A549 (cell line): Measurements from ENCODE around the gene GUCA1A. TPM values are rescaled to one million over a fixed set of nuclear protein-coding genes. Genes with fewer than 3 reads are reported as not detected.

Experiments
- ATAC-seq, 2 experiments: fragments of 200-7000 bp in 1 of 2; fragments of >200 bp in 1 of 2; cut with Nextera tagmentation in 1 of 2; cut with Tn5 transposase in 1 of 2; 3 replicates each; pipeline versions ENCODE4 v1.8.0 to v1.9.1; 2018 to 2020; ENCODE audit warnings: mild to moderate bottlenecking in 1 of 2, moderate library complexity in 1 of 2
- CTCF ChIA-PET: fragments of 300-600 bp; sonication (Branson Sonifier 250); formaldehyde crosslinking; extraction: SDS; loops from one replicate; lab custom pipeline; 2021; ENCODE audit warnings: antibody characterized with exemption, inconsistent platforms; lab: Yijun Ruan, JAX
- POLR2A ChIA-PET: fragments of 350-600 bp; formaldehyde crosslinking; extraction: SDS; loops from one replicate; lab custom pipeline; 2021; ENCODE audit warnings: antibody characterized with exemption, inconsistent platforms; lab: Yijun Ruan, JAX
- DNase-seq, 2 experiments: peaks; one replicate each; pipeline versions ENCODE4 v3.0.0 to v3.0.0-alpha.2; 2011 to 2016; ENCODE audit warnings: low read depth in 1 of 2, low spot score in 1 of 2
- FAIRE-seq: peaks from 2 replicates; lab custom pipeline; 2011; peaks lifted over from hg19 to GRCh38; lab: Jason Lieb, UNC
- H3K27ac ChIP-seq, 2 experiments: fragments of >200 bp; sonication (Bioruptor Twin); formaldehyde crosslinking; 3 replicates each; pipeline ENCODE4 v1.5.1; 2016 to 2017
- H3K4me1 ChIP-seq: fragments of >200 bp; sonication (Bioruptor Twin); formaldehyde crosslinking; 3 replicates; pipeline ENCODE4 v1.6.1; 2016
- H3K4me2 ChIP-seq: fragments of >200 bp; sonication (Bioruptor Twin); formaldehyde crosslinking; 3 replicates; pipeline ENCODE4 v1.6.1; 2016
- H3K4me3 ChIP-seq: fragments of >200 bp; sonication (Bioruptor Twin); formaldehyde crosslinking; 3 replicates; pipeline ENCODE4 v1.5.1; 2016
- H3K9me3 ChIP-seq: fragments of >200 bp; sonication (Bioruptor Twin); formaldehyde crosslinking; 3 replicates; pipeline ENCODE4 v1.6.1; 2016
- BHLHE40 ChIP-seq: IDR thresholded peaks from 2 replicates; pipeline ENCODE4 v1.6.1; 2012; ENCODE audit warnings: low read depth, low read length, inconsistent platforms
- CHD4 ChIP-seq: fragments of 200-600 bp; sonication (generic); IDR thresholded peaks from 2 replicates; pipeline ENCODE4 v1.6.1; 2016; ENCODE audit warnings: antibody characterized with exemption, mild to moderate bottlenecking, borderline replicate concordance
- EHF ChIP-seq: fragments of 250-450 bp; sonication (Bioruptor Pico); IDR thresholded peaks from 2 replicates; pipeline ENCODE4 v1.5.0; 2020; ENCODE audit warnings: mild to moderate bottlenecking
- EHMT2 ChIP-seq: fragments of 200-600 bp; sonication (generic); IDR thresholded peaks from 2 replicates; pipeline ENCODE4 v1.6.1; 2016; ENCODE audit warnings: antibody characterized with exemption, low read depth, mild to moderate bottlenecking, moderate library complexity
- FOXS1 ChIP-seq: fragments of 250-450 bp; sonication (Bioruptor Pico); IDR thresholded peaks from 2 replicates; pipeline ENCODE4 v1.5.0; 2020; ENCODE audit warnings: mild to moderate bottlenecking, moderate library complexity
- HDAC2 ChIP-seq: fragments of 200-600 bp; sonication (generic); IDR thresholded peaks from 2 replicates; pipeline ENCODE4 v1.6.1; 2016
- HMGXB4 ChIP-seq: fragments of 250-450 bp; sonication (Bioruptor Pico); IDR thresholded peaks from 2 replicates; pipeline ENCODE4 v1.5.0; 2021; ENCODE audit warnings: mild to moderate bottlenecking, moderate library complexity, borderline replicate concordance
- HOXA7 ChIP-seq: fragments of 250-450 bp; sonication (Bioruptor Pico); IDR thresholded peaks from 2 replicates; pipeline ENCODE4 v1.5.0; 2020; ENCODE audit warnings: mild to moderate bottlenecking, moderate library complexity
- JUNB ChIP-seq: fragments of >200 bp; sonication (Bioruptor Twin); formaldehyde crosslinking; IDR thresholded peaks from 2 replicates; pipeline ENCODE4 v1.6.1; 2016
- MAFK ChIP-seq: fragments of 450-650 bp; IDR thresholded peaks from 2 replicates; pipeline ENCODE4 v1.6.1; 2014; ENCODE audit not compliant: partially characterized antibody
- MAZ ChIP-seq: fragments of 150-350 bp; IDR thresholded peaks from 2 replicates; pipeline ENCODE4 v1.6.1; 2014; ENCODE audit warnings: antibody characterized with exemption, low read depth, low read length, borderline replicate concordance
- MYC ChIP-seq: IDR thresholded peaks from 2 replicates; pipeline ENCODE4 v1.6.1; 2012; ENCODE audit warnings: mild to moderate bottlenecking, inconsistent platforms, low read length, improper control_type of control experiment, borderline replicate concordance
- NFE2L2 ChIP-seq: fragments of 150-350 bp; conservative IDR thresholded peaks from 2 replicates; pipeline ENCODE4 v1.6.1; 2014; ENCODE audit warnings: low read length
- NPAS2 ChIP-seq: fragments of 250-450 bp; sonication (Bioruptor Pico); IDR thresholded peaks from 2 replicates; pipeline ENCODE4 v1.8.0; 2022; ENCODE audit warnings: mild to moderate bottlenecking, moderate library complexity, borderline replicate concordance
- PHF8 ChIP-seq: fragments of 200-600 bp; sonication (generic); IDR thresholded peaks from 2 replicates; pipeline ENCODE4 v1.6.1; 2016; ENCODE audit warnings: low read depth, mild to moderate bottlenecking, antibody characterized with exemption, moderate library complexity, borderline replicate concordance
- POLR2A ChIP-seq: IDR thresholded peaks from 2 replicates; pipeline ENCODE4 v1.6.1; 2012; ENCODE audit warnings: mild to moderate bottlenecking, low read length
- REST ChIP-seq: fragments of 200-600 bp; sonication (generic); IDR thresholded peaks from 2 replicates; pipeline ENCODE4 v1.6.1; 2016; ENCODE audit warnings: antibody characterized with exemption, mild to moderate bottlenecking, moderate library complexity
- RNF2 ChIP-seq: fragments of 200-600 bp; sonication (generic); IDR thresholded peaks from 2 replicates; pipeline ENCODE4 v1.6.1; 2016; ENCODE audit warnings: low read depth, mild to moderate bottlenecking, antibody characterized with exemption, moderate library complexity, borderline replicate concordance
- SREBF2 ChIP-seq: fragments of 450-650 bp; IDR thresholded peaks from 2 replicates; pipeline ENCODE4 v1.6.1; 2014; ENCODE audit warnings: mild to moderate bottlenecking, moderate library complexity
- ZNF302 ChIP-seq: fragments of 250-450 bp; sonication (Bioruptor Pico); IDR thresholded peaks from 2 replicates; pipeline ENCODE4 v1.9.0; 2021; ENCODE audit warnings: inconsistent platforms, mild to moderate bottlenecking, moderate library complexity
- WGBS: methylation state at CpG from one replicate; pipeline ENCODE4 v1.1.6; 2017; ENCODE audit errors: missing lambda C conversion rate; 5-methylcytosine and 5-hydroxymethylcytosine counted together
- polyA plus RNA-seq, 4 experiments: library from polyadenylated mRNA; depleted of rRNA in 3 of 4; stranded (reverse); fragments of >200 nt; fragmentation: RNase III in 1 of 4; extraction: RNeasy Plus Mini Kit Qiagen cat#74134 plus additional on column Dnase treatment in 1 of 4; gene quantifications; 2 replicates in 3 of 4; 3 replicates in 1 of 4; pipeline ENCODE4 v1.2.3, GENCODE V29; 2011 to 2017
- TF ChIP-seq, protein P1 (sequence below): fragments of 450-650 bp; IDR thresholded peaks from 2 replicates; pipeline ENCODE4 v1.6.1; 2014; ENCODE audit warnings: antibody characterized with exemption

GUCA1A gene
- polyA plus RNA-seq, 2 of the 4 experiments (the other 2 are of a cell fraction), result not detected

DNA sequence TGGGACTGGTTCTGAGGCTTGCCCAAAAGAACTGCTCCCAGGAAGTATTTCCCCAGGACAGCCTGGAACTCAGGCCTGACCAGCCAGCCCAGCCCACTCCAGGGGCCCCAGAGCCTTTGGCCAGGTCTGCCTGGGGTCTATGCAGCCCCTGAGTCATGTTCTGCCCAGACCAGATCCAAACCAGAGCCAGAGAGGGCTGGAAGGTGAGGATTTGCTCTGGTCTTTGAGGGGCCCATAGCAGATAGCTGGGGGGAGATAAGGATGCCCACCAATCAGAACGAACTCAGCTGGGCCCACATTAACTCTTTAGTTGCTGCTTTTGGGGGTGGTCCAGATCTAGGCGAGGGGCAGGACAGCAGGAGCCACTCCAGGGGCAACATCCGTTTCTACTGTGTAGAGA lies 47.5 kb upstream of the GUCA1A start (continued):
- TF ChIP-seq HMGXB4 (CRISPR knock-in tag) (no peak), EHMT2 (no peak), JUNB (no peak), FOXS1 (no peak), NFE2L2 (no peak), SREBF2 (no peak)

DNA sequence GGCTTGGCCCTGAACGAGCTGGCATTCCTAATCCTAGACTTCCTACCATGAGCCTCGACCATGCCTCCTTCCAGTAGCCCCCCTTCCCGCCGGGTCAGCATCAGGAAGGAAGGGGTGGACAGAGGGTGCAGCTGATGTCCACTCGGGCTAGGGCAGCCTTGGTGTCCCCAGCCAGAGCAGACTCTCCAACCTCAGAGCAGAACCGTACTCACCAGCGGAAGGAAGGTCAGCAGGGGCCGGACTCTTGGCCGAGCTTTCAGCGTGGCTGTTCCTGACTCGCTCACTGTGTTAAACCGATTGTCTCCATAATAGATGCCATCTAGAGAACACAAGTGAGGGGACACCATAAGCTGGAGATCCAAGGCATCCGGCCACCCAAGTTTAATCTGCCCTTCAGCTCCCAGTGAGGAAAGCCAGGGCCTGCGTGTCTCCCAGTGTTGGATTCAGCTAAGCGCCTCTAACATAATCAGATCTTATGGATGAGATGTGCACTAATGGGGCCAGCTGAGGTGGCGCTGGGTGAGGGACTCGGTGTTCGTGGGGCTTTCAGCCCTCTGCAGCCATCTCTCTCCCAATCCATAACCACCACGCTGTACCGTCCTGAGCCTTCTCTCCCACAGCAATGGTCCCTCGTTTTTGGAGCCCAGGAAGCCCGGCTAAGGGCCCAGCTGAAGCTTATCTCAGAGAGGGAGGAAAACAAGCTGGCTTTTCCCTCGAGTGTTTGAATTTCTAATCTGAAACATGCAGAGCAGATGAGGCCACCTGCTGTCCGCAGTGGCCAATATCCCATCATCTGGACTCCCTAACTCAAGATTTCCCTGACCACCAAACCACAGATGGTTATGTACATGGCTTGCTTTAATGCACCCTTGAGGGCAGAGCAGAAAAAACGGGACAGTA lies 44.5 kb upstream of the GUCA1A start:
- Histone ChIP-seq H3K27ac (no peak overlapping the region), H3K9me3 (no peaks in the 10 kb centered on the region), H3K4me3 (no peak overlapping the region), H3K4me2 (no peak overlapping the region), H3K4me1 (0 out of 3 replicates have a peak, but pooled peaks cover 3% of the 10 kb centered on the region)
- ChIA-PET POLR2A (interaction anchor here (0.5 kb wide), 1 partner anchor 10 kb away, joined by 3 read pairs; no protein-coding TSS in a partner anchor), CTCF (interaction anchor here (1.0 to 2.0 kb wide), 10 partner anchors 8 to 86 kb away, joined by 3 to 6 read pairs (median 4); no protein-coding TSS in a partner anchor)
- FAIRE-seq, result no peak
- WGBS, result 81% methylated on average over 19 of the region's 25 CpGs
- no peak for ATAC-seq
- DNase-seq, result no peak
- no peak for TF ChIP-seq JUNB
- TF ChIP-seq CHD4, result no peak
- no peak for TF ChIP-seq RNF2
- TF ChIP-seq HDAC2, result no peak
- no peak for TF ChIP-seq MAFK
- no peak for TF ChIP-seq EHF (CRISPR knock-in tag)
- TF ChIP-seq REST, result no peak
- TF ChIP-seq MAZ, result no peak
- no peak for TF ChIP-seq NPAS2
- TF ChIP-seq POLR2A, result no peak
- no peak for TF ChIP-seq MYC
- no peak for TF ChIP-seq BHLHE40
- no peak for TF ChIP-seq PHF8
- TF ChIP-seq, protein P1, sequence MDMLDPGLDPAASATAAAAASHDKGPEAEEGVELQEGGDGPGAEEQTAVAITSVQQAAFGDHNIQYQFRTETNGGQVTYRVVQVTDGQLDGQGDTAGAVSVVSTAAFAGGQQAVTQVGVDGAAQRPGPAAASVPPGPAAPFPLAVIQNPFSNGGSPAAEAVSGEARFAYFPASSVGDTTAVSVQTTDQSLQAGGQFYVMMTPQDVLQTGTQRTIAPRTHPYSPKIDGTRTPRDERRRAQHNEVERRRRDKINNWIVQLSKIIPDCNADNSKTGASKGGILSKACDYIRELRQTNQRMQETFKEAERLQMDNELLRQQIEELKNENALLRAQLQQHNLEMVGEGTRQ, result no peak
- TF ChIP-seq HOXA7, result no peak
- TF ChIP-seq ZNF302 (CRISPR knock-in tag), result no peak
- TF ChIP-seq, all 56 proteins: peak for 0
